Measurements from ENCODE around the gene PEPD.

DNA sequence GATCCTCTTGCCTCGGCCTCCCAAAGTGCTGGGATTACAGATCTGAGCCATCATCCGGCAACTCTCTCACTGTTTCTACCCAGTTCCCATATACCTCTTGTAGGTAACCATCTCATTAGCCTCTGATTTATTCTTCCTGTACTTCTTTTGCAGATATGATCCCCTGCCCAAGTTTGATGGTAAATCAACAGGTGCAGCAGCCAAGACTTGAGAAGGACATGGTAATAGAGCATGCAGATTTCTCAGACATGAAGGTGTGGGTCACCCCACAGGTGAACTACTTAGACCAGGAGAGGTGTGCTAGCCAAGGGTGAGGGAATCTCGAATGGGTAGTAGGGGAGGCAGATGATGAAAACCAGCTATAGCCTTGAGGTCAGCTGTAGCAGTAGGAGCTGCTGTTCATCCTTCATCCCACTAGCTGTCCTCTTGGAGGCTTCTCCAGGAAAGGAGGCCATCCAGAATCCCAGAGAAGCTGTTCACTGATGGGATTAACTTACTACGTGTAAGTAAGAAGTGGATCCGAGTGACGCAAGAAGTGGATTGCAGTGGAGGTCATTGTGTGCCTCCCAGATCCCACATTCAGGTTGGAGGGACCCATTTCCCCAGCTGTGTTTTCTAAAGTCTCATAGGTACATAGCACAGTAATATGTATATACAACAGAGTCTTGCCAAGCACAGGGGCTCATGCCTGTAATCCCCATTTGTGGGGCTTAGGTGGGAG lies 158.9 kb downstream of the PEPD start:
- TF ChIP-seq CTCF (conservative IDR thresholded peaks at IDR 0.05 in 1 of 2, IDR thresholded peaks at IDR 0.05 in 1 of 2; ENCODE audit: extremely low read depth in 1 of 2, insufficient read depth in 1 of 2, low read depth in 1 of 2, low read length in 2 of 2): no peak
- TF ChIP-seq EZH2 (IDR thresholded peaks at IDR 0.05; ENCODE audit: borderline replicate concordance, low read length): no peak

Data from mammary epithelial cell (primary cell).